Stimulated activated CD4-positive, alpha-beta T cell treated with anti-CD3 and anti-CD28 coated beads, Interleukin-4, amount 100 ng/mL, for 48 hours (primary cell): ENCODE measurements around the gene KIZ.

Source experiments
- DNase-seq, 2 donors: peaks; one replicate each; pipeline ENCODE4 v3.0.0-alpha.2; 2020; ENCODE audit warnings: low read depth in 2 of 2

KIZ gene, protein sequence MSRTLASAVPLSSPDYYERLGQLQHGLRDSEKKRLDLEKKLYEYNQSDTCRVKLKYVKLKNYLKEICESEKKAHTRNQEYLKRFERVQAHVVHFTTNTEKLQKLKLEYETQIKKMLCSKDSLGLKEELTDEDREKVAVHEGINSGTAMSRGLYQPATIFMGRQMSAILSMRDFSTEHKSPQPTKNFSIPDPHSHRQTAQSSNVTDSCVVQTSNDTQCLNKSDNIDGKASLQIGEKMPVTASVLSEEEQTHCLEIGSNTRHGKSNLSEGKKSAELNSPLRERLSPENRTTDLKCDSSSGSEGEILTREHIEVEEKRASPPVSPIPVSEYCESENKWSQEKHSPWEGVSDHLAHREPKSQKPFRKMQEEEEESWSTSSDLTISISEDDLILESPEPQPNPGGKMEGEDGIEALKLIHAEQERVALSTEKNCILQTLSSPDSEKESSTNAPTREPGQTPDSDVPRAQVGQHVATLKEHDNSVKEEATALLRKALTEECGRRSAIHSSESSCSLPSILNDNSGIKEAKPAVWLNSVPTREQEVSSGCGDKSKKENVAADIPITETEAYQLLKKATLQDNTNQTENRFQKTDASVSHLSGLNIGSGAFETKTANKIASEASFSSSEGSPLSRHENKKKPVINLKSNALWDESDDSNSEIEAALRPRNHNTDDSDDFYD

DNA sequence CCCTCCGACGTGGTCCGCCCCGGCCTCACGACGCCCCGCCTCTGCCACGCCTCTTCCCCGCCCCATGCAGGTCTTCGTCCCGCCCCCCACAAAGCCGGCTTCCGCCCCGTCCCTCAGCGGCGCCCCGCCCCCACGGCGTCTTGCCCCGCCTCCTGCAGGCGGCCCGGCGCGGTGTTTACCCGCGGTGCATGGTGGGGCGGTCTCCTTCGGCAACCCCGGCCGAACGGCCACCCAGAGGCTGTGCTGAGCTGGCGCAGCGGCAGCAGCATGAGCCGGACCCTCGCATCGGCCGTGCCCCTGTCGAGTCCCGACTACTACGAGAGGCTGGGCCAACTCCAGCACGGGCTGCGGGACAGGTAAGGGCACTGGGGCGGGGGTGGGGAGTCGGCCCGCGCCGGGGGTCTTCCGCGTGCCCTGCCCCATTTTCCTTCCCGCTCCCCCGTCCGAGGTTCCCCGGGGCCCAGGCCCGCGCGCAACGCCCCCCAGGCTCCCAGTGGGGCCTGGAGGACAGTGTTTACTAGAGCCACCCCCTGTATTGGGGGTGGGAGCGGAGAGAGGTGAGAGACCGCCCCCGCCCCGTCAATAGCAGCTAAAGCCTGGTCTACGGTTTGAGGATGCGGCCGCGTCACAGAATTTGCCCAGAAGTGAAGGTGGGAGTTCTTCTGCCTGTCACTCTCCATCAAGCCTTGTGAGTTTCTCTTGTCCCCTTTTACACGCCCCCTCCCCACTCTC lies at the start of gene KIZ:
Gene KIZ, plus strand, starts transcription at position 234 of the 732 bp plus-strand sequence. Its CDS starts 34 bp downstream, at position 268.
- DNase-seq, result peak; percentile 96 to 99

DNA sequence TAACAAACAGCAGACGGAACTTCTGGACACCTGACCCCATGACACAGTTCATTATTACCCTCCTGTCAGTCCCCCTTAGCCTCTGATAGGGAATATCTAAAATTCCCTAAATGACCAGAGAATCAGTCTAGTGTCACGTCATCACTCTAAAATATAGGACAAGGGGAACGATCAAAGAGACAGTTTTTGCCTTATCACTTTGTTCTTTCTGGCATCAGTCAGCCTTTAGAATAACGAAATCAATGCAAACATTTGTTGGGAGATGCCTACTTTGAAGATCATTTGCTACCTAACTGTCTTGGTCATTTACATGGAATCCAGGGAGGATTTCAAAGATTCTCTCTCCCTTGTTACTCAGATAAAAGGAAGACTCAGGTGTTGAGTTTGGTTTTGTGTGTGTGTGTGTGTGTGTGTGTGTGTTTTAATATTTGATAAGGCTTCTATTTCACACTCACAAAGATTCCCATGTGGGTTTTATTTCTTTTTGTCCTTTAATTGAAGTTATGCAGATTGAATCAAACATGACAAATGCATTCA lies 48.0 kb upstream of the KIZ start:
- DNase-seq, result no peak

DNA sequence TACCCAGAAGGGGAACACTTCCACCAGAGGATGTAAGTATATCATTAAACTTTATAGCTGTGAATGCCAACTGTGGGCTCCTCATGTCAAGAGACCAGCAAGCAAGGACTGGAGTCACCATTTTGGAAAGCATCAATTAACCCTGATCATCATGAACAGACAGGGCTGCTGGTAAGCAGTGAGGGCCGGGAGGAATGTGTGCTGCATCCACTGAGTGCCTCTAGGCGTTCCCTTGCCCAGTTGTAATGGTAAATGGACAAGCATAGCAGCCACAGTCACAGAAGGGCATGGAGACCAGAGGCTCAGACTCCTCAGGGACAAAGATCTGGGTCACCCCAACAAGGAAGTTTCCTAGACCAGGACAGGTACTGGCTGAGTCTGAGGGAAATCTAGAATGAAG lies 43.3 kb upstream of the KIZ start:
- DNase-seq, result no peak

DNA sequence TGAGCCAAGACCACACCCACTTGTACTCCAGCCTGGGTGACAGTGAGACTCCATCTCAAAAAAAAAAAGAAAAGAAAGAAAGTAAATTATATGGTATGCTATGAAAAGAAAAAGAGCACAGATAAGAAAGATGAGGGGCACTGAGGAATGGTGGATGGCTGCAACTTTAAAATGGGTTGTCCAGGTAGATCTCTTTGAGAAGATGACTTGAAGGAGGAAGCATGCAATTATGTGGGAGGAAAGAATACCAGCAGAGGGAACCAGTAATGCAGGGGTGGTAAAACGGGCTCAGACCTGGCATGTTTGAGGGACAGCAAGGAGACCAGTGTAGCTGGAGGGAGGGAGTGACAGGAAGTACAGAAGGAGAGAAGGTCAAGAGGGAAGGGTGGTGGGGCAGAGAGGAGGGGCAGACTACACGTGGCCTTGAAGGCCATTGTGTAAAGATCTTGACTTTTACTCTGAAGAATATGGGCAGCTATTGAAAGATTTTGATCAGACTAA lies 42.0 kb upstream of the KIZ start:
- no peak for DNase-seq

DNA sequence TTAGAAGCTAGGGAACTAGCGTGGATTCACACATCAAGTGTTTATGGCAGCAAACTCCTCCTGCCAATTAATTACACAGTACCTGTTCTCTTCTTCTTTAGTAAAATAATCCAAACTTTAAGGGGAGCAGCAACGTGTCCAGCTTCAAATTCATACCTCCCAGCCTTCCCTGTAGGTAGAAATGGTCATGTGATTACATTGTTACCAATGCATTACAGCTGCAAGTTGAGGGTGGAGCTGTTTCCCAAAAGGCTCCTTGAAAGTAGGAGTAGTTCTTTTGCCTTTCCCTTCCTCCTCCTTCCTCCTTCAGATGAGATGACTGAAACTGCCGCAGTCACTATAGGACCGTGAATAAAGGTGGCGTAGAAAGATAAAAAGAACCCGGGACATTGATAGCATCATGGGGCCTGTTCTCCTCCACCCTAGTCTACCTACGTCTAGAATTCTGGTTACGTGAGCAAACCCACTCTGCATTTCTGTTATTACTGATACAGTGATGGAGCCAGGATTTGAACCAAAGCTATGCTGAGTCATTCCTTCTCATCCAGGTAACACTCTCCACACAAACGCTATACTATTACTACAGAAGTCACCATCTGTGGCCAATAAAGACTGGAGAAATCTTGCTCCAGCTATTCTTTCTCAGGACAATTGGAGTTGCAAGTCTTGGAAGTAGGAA lies 37.9 kb upstream of the KIZ start:
- no peak for DNase-seq

DNA sequence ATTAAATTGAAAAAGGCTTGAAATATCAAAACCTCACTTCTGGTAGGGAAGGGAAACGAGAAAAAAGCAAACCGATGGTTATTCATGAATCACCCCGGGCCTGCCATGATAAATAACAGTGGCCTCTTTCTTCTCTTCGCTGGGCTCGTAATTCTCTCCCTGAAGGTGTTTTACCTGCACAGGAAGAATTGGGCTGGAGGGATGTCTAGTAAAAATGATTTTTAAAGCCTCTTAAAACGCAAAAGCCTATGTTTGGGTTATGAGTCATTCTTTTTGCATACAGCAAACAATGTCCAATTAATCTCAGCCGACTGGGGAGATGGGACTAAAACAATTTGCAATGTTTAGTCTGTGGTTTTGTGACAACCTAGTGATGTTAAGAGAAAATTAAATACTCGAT lies 36.5 kb upstream of the KIZ start:
- DNase-seq, result no peak

DNA sequence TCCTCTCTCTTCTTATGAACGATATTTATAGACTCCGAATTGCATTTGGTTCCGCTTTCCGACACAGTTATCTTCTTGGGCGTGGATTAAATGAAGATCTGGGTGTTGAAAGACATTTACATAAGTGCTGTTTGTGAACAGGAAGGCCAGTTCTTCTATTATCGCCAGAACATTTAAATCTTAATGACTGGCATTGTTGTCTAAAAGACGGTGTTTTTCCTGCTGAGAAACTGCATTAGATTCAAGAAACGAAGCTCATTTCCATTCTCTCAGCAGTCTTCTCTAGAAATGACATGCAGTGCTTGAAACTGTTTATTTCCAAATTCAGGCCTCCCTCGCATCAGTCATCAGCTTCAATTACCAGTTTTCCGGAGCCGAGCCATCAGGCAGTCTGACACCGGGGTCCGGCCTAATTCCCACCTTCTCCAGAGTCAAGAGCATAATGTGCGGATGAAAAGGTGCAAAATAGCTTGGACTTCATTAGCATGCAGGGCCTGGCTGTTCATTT lies 35.7 kb upstream of the KIZ start:
- no peak for DNase-seq

DNA sequence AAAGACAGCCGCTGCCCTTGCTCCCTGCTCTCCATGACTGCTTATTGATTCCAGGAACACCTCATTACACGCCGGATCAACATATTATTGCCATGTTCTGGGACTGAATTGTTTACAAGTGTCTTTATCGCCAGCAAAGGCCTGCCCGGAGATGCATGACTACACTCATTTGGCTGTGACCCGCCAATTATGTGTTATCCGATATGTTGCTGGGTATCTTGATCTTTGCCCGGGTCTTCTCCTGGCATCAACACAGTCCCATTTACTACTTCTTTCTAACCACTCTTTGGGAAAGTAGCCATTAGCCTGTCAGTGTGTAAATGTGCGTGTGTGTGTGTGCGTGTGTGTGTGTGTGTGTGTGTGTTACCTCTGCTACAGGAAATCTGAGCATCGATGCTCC lies 35.2 kb upstream of the KIZ start:
- no peak for DNase-seq

DNA sequence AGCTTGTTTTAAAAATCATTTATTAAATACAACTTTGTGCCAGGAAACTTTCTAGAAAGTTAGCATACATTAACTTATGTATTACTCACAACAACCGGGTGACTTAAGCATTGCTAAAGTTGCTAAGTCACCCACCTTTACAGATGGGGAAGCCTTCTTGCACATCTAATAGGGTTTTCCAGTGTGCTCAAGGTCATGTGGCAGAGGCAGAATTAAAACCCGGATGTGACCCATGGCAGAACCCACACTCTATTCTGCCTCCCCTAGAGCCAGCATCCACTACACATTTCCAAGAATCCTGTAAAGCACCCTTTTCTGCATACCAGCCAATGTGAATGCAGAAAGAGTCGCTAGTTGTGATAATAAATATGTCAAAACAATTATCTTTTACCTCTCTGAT lies 33.1 kb upstream of the KIZ start:
- DNase-seq, result no peak

DNA sequence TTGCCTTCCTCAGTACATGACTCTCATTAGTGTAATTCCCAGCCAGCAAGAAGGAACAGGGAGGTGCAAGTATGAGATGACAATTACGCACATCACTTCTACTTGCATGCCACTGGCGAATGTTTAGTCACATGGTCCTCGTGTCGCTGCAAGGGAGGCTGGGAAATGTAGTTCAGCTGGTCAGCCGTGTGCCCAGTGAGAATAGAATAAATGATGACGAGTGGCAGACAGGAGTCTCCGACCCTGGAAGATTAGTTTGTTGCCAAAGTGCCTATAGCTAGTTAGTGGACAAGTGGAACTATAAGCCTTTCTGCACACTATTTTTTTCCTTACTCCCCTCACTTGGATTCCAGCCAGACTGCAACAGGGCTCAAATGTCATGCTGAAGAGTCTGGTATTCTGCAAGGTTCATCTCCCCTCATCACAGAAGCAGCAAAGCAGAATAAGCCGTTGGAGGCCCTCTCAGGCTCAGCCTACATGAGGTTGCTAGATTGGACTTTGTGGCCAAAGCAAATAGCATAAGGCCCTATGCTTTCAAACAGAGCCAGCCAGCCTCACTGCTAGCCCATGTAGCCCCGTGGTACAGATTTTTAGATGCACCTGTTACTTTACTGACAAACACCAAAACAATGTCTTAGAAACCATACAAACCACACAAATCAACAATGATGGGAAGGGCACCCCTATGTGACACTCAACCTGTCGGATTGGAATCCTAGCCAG lies 29.4 kb upstream of the KIZ start:
- no peak for DNase-seq

DNA sequence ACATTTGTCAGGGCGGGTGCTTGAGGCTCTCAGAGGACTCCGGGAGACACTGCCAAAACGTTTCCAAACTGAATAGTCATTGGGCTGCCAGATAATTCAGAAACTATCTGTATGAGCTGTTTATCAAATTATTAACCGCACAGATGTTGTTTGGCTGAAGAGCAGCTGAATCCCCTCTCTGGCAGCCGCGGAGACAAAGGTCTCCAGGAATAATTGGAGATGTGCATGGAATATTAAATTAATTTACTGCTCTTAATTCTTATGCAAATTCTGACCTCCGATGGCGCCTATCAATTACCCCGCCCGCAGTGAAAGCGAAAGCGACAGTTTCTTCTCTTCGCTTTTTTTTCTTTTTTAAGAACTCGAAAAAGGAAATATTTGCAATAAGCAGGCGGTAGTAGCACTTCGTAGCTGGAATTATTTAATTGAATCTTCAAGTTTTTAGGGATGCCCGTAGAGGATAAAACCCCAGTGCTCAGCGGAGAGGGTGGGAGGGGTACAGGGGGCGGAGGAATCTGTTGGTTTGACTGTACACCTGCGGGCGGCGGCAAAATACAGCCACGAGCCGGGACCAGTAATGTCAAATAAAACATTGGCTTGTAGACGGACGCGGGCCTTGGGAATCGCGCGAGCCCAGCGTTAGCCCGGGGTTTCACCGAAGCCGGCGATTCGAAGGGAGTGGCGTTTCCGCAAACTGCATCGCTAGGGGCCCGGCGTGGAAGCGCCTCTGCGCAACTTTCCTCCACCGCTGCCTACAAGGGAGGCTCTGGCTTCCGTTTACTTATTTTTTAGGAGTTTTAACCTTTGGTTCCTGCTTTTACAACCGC lies 25.9 kb upstream of the KIZ start:
- DNase-seq, result no peak

DNA sequence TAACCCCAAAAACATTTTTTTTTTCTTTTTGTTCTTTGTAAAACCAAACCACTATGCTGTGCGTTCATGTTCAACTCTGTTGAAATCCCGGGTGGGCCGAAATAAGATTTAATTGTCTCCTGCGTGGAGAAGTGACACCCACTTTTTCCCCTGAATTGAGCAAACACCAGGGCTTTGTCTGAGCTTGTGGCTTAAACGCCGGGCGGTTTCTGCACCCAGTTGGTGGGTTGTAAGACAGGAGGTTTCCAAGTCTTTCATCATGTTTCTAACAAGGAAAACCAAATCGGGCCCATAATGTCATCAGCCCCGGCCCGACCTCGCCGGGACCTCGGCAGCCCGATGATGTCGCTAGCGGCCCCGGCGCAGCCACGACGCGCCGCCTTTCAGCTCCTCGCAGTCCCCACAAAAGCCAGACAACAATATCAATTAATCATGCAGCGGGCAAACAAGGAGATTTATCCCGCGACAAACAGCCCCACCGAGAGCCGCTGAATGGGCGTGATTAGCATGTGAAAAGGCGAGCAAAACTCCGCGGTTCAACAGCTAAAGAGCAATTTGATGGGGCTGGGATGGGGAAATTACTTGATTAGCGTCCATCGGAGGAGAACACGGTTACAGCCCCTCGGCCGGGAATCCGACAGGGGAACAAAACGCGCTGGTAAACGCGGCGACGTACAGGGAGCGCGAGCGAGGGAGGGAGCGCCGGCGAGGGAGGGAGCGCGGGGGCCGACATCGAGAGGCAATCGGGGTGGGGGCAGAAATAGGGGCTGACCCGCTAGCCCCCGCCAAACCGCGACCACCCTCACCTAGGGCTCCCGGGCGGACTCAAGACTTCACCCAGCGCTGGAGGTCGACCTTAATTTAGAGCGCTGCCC lies 25.1 kb upstream of the KIZ start:
- no peak for DNase-seq

DNA sequence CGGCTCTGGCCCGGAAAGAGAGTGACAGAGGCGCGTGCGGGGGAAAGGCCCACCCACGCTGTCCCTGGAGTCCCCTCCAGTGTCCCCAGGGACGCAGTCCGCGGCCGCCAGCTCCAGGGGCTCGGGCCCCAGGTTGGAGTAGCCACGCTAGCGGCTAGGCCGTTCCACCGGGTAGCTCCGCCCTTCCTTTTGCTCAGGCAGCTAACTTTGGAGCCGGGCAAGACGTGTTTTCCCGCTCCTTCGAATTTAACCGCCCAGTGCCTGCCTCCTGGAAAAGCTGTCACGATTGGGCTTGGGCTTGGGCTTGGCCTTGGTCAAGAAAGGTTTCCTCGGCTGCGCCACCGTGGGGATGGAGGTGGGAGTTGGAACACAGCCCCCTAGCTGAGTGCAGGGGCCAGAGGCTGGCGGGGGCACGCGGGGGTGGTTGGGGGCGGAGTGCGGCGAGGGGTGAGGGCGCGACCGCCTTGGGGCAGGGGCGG lies 24.4 kb upstream of the KIZ start:
- DNase-seq, result no peak

DNA sequence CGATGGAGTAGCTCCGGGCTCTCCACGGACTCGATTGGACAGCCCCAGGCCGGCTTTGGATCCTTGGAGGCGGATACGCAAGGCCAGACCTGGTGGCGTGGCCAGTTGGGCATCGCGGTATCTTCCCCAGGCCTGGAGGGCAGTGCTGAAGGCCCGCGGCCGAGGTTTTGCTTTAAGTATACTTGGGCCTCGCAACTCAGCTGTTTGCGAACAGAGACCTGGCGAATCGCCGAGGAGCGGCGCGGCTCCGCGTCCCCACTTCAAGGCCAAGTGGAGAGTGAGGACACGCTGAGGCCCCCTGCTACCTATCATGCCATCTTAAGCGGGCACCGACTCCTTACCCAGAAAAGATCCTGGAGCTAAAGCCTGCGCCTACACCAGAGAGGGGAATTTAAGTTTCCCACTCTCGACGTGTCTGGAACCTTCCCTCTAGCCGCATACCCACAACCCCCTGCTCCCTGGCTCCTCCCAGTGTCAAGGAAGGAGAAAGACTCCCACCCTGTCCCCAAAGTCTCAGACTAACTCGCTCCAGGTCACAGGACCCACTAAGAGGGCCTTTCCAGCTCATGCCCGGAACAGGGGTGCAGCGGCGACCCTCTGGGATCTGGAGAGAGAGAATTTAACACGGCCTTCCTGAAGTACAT lies 23.8 kb upstream of the KIZ start:
- no peak for DNase-seq

DNA sequence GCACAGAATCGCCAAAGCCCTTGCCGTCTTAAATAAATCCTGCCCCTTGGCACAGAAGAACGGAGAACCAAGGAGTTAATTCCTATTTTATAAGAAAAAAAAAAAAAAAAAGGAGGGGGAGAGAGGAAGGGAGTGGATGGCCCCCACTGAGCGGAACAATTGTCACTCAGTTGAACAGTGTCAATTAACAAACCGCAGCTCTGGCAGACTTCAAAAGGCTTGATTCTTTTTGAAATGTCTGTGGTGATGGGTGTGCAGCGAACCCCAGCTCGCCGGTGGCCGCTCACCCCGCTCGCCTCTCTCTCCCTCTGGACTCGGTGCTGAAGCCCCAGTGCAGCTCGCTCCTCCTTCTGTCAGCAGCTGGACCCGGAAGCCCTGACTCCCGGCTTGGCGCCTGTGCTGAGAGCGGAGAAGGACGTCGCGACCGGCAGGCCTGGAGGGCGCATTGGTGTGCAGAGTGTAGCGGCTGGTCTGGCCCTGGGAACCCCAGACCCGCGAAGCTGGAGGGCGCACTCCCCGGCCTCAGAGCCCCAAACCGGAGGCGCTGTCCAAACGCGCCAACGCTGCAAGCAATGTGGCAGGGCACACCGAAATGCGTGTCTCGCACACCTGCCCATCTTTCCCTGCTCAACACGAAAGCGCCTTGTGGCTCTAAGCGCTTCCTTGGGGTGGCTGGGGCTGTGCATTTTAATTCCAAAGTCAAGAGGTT lies 23.1 kb upstream of the KIZ start:
- no peak for DNase-seq

DNA sequence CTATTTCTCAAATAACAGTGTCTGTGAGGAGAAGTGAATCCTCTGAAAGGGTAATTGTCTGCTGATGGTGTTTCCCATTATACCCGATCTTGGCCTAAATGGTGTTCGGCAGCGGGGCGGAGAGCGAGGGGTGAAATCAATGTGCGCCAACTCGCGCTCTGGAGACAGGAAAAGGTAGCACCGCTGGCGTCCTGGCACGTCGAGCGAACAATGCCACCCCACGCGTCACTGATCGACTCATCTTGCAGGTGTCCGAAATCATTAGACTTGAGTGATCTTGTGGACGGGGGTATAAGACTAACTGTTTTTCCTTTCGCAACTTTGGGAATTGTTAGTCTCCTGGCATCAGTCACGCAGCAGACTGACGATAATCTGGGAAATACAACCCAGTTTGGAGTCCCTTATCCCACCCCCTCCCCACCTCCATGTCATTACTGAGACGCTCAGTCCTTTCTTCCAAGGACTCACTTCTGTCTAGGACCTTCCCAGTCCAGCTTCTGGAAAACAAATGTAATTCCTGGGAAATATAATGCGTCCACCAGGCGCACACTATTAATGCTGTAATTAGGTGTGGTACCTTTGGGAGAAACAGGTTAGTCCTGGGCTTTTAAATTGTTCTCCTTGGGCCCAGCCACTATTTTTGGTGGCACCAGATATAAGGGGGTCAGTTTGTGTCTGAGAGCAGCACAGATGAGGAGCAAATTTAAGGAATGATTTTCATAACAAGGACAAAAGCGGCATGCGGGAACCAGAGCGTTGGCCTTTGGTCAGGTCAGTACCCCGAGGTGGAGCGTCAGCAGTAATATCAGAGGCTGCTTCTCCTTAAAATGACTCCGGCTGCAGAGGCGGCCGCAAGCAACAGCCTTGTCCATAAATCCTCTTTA lies 22.1 kb upstream of the KIZ start:
- no peak for DNase-seq

DNA sequence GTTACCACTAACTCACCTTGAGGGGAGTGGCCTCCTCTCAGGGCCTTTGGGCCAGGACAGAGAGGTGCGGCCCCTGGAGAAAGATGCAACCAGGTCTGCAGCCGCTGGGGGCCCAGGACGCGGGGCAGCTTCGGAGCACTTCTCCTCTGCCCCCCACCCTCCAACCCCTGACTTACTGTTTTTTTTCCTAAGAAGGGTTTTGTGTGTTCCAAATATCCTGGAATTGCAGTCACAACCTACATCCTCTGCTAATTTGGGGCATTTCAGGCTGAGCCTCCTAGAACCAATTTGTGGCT lies 21.5 kb upstream of the KIZ start:
- no peak for DNase-seq
